Measurements from ENCODE around the gene BAZ2A.
"Not testable (repeated sequence)": the region's sequence is repeated elsewhere in the genome, so short reads cannot be mapped to it uniquely, and the experiment has no call there.

The BAZ2A gene

GRCh38 chr12:56630180-56630632 is at the start of gene BAZ2A:
Gene BAZ2A, minus strand, starts transcription at chr12:56630326. Its CDS starts 12,796 bp downstream, at chr12:56617530.
- DNase-seq: peak; percentile 50

GRCh38 chr12:56678852-56679251 is 48.7 kb upstream of the BAZ2A start:
- DNase-seq: no peak

GRCh38 chr12:56677680-56678079 is 47.6 kb upstream of the BAZ2A start:
- no peak for DNase-seq

- DNase-seq: no peak
Measured at GRCh38 chr12:56676851-56677580, 46.9 kb upstream of the BAZ2A start.

GRCh38 chr12:56671608-56672007 is 41.5 kb upstream of the BAZ2A start:
- DNase-seq: no peak

GRCh38 chr12:56670836-56671235 is 40.7 kb upstream of the BAZ2A start:
- DNase-seq: no peak

GRCh38 chr12:56668197-56668457 is 38.0 kb upstream of the BAZ2A start:
- no peak for DNase-seq

- DNase-seq: no peak
Measured at GRCh38 chr12:56661979-56662638, 32.0 kb upstream of the BAZ2A start.

- DNase-seq: no peak
Measured at GRCh38 chr12:56661560-56661959, 31.4 kb upstream of the BAZ2A start.

- no peak for DNase-seq
Measured at GRCh38 chr12:56658921-56659320, 28.8 kb upstream of the BAZ2A start.

- no peak for DNase-seq
Measured at GRCh38 chr12:56657416-56658379, 27.6 kb upstream of the BAZ2A start.

- not testable (repeated sequence) for DNase-seq
Measured at GRCh38 chr12:56653781-56654180, 23.7 kb upstream of the BAZ2A start.

- DNase-seq: not testable (repeated sequence)
Measured at GRCh38 chr12:56648023-56648422, 17.9 kb upstream of the BAZ2A start.

GRCh38 chr12:56645717-56646446 is 15.8 kb upstream of the BAZ2A start, which contains the start of gene ATP5F1B:
Gene ATP5F1B, minus strand, starts transcription at chr12:56645984. Its CDS starts 21 bp downstream, at chr12:56645963.
- DNase-seq: peak; percentile 99

GRCh38 chr12:56645201-56645716 is 15.1 kb upstream of the BAZ2A start:
- no peak for DNase-seq

- no peak for DNase-seq
Measured at GRCh38 chr12:56644654-56645053, 14.5 kb upstream of the BAZ2A start.

GRCh38 chr12:56641219-56641618 is 11.1 kb upstream of the BAZ2A start:
- DNase-seq: no peak

- no peak for DNase-seq
Measured at GRCh38 chr12:56637621-56638020, 7.5 kb upstream of the BAZ2A start.

- DNase-seq: peak; percentile 98
Measured at GRCh38 chr12:56636675-56637540, 6.8 kb upstream of the BAZ2A start.

GRCh38 chr12:56635806-56636674 is 5.9 kb upstream of the BAZ2A start:
- DNase-seq: peak; percentile 64

All from NCI-H1694 (cell line).